GM21528 (cell line): Measurements from ENCODE around the gene EPB41L5.
"Not testable (repeated sequence)": the region's sequence is repeated elsewhere in the genome, so short reads cannot be mapped to it uniquely, and the experiment has no call there.

Source experiments
- ATAC-seq: cut with Tn5 transposase; IDR thresholded peaks from one replicate; pipeline ENCODE4 v1.9.1; 2021; ENCODE audit warnings: mild to moderate bottlenecking, moderate library complexity; ENCODE audit not compliant: unreplicated experiment, low FRiP score

EPB41L5 gene

DNA sequence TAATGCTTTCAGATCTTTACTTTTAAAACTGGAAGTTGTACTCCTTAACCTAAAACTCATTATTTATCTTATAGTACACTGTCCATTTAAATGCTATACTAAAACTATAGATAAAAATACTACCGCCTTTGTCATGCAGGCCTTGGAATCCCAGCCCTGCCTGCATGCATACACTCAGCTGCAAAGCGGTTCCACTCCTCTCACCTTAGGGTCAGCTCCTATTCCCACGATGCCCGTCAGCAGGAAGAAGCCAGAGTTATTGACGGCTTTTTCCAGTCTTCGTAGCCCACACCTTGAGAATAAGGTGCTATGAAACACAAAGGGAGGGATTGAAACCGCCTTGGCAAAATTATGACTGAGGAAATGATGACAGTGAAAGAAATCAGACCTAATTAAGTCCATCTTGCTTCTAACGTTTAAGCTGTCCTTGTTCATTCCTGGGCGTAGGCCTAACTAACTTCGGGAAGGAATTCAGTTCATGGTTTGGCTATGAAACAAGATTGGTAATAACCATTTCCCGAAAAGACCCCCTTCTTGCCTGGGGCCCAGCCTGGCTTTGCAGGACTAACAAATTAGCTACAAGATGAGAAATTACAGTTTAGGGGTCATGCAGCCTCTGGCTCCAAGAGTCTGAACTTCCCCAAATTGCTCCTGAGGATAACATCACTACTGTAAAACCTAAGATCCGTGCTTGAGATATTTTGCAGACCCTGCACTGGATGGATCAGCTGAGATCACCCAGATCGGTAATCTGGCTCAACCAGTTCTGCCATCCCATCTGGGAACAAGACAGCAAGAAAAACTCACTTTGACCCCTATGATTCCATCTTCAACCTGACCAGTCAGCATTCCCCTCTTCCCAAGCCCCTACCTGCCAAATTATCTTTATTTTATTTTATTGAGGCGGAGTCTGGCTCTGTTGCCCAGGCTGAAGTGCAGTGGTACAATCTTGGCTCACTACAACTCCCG, 17.1 kb downstream of the EPB41L5 start:
- ATAC-seq = no peak

DNA sequence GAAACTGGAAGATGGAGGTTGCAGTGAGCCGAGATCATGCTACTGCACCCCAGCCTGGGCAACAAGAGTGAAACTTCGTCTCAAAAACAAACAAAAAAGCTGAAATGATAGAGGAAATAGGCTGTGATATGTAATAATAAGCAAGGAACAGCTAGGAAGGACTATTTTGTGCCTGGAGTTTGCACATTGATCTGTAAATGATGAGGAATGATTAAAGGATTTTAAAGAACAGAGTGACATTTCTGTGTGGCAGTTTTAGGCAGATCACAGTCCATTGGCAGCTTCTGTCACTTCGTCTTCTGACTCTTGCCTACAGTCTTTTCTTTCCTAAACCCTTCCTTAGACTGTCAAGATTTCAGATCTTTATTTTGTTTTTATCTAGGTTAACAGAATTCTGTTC, 19.4 kb downstream of the EPB41L5 start:
- ATAC-seq = no peak

DNA sequence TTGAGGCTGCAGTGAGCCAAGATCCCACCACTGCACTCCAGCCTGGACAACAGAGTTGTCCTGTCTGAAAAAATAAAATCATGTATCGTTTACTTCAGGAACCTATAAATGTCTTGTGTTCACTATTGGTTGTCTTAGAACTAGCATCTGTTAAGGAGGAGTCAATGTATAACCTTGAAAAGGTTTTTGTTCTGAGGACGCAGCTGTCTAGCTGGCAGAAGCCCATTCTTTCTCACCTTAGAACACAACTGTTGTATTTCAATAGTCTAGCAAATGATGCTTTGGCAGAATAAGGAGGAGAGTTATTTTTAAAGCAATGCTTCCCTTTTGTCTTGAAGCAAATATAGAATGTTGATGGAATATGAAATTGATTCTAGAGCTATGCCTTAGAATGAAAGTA, 21.1 kb downstream of the EPB41L5 start:
- ATAC-seq = no peak

GRCh38 chr2:120034621-120035020, 21.7 kb downstream of the EPB41L5 start:
- ATAC-seq = no peak

DNA sequence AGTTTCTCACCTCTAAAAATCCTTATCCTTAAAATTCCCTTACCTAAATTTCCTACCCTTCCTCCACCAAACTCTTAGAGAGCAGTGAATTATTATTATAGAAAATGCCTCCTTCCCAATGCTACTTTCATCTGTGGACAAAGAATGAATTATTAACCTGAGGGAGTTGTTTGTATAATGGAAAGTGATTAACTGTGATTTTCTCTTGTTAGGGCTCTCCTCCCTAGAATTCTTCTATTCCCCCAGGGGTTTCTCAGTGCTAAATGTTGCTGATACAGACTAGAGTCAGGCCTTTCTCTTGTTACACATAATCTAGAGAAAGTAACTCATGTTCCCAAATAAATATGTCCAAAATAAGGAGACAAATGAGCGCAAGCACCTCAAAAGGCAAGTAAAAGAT, 23.3 kb downstream of the EPB41L5 start:
- ATAC-seq = no peak

- ATAC-seq = no peak
Measured at GRCh38 chr2:120037995-120038541, 25.2 kb downstream of the EPB41L5 start.

DNA sequence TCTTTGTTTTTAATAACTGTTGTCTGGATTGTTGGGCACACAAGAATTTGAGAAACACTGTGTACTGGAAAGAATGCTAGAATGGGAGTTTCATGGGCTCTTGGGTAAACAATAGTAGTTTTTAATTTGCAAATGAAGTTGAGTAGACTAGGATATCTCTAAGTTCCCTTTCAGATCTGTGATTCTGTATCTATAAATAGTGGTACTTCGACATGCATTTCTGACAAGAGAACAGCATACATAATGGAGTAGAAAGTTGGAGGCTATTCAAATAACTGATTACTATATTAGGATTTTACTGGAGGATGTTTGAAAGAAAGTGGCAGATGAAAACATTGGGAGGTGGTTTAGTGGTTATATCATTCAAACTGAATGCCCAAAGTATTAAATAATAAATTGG, 29.5 kb downstream of the EPB41L5 start:
- no peak for ATAC-seq

DNA sequence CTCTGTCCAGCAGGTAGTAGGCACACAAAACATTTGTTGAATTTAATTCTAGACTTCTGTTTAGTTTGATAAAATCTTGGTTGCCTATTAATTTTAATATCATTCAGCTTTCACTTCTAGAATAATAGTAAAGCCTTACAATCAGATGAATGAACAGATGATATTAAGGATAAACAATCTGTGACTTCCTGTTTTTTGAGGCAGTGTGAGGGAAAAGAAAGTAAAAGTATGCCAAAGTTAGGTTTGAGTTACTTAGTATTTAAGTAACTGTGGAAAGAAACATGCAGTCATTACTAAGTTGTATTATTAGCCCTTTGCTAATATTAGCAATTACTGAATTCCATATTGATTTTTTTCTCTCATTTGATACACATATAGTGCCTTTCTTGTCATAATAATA, 31.5 kb downstream of the EPB41L5 start:
- ATAC-seq = no peak

GRCh38 chr2:120045775-120046174, 32.9 kb downstream of the EPB41L5 start:
- ATAC-seq = not testable (repeated sequence)

- ATAC-seq = not testable (repeated sequence)
Measured at GRCh38 chr2:120046252-120046651, 33.4 kb downstream of the EPB41L5 start.

GRCh38 chr2:120052597-120052996, 39.7 kb downstream of the EPB41L5 start:
- no peak for ATAC-seq

- ATAC-seq = no peak
Measured at GRCh38 chr2:120053891-120054290, 41.0 kb downstream of the EPB41L5 start.

GRCh38 chr2:120059483-120059882, 46.6 kb downstream of the EPB41L5 start:
- no peak for ATAC-seq

- ATAC-seq = no peak
Measured at GRCh38 chr2:120060088-120060623, 47.3 kb downstream of the EPB41L5 start.

DNA sequence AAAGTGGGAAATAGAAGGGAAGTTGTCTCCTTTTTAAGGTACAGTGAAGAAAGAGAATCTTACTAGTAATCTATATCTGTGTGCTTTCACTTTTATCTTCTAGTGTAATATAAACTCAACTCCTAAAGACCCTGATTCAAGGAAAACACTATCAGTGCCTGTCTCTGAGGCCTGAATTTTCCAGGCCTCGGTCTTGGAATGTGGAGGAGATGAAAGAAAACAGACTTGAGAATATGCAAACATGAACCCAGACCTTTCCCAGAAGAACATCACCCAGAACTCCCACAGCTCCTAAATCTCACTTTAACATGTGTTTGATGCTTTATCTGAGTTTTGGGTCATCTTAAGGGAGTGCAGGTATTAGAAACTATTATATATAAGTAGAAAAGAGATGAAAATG, 51.8 kb downstream of the EPB41L5 start:
- ATAC-seq = no peak

- no peak for ATAC-seq
Measured at GRCh38 chr2:120066800-120067547, 54.1 kb downstream of the EPB41L5 start.

DNA sequence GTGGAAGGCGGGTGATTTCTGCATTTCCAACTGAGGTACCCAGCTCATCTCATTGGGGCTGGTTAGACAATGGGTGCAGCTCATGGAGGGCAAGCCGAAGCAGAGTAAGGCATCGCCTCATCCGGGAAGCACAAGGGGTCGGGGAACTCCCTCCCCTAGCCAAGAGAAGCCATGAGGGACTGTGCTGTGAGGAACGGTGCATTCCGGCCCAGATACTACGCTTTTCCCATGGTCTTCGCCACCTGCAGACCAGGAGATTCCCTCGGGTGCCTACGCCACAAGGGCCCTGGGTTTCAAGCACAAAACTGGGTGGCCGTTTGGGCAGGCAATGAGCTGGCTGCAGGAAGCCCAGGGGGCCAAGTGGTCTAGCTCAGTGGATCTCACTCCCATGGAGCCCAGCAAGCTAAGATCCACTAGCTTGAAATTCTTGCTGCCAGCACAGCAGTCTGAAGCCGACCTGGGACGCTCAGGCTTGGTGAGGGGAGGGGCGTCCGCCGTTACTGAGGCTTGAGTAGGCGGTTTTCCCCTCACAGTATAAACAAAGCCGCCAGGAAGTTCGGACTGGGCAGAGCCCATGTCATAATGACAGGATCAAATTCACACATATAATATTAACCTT, 55.3 kb downstream of the EPB41L5 start:
- ATAC-seq = not testable (repeated sequence)

- no peak for ATAC-seq
Measured at GRCh38 chr2:120075545-120075944, 62.7 kb downstream of the EPB41L5 start.

DNA sequence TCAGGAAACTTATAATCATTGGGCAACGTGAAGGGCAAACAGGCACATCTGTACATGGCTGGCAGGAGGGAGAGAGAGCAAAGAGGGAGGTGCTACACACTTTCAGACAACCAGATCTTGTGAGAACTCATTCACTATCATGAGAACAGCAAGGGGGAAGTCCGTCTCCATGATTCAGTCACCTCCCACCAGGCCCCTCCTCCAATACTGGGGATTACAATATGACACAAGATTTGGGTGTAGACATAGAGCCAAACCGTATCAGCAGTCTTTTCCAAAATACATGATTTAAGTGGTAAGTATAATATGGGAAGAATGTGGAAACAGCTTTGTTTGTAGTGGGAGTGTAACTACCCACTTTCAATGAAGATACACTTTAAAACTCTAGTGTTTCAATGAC, 65.0 kb downstream of the EPB41L5 start:
- no peak for ATAC-seq

DNA sequence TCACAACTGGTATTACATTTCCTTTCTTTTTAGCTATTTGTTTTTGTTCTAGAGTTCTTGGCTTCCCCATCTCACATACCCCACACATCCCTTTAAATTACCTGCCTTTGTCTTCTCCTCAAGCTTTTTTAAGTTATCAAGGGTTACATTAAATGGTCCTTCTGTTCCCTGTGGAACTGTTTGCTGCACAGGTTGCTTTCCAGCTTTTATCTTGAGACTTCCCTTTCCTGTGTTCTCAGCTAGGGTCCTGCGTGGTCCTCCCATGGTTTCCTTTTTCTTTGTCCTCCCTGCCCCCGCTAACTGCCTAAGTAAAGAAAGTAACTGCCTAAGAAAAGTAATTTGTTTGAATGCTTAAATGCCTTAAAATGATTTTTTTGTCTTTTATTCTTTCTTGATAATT, 66.8 kb downstream of the EPB41L5 start:
- ATAC-seq = no peak

GRCh38 chr2:120091436-120091835, 78.6 kb downstream of the EPB41L5 start:
- ATAC-seq = no peak
